GM20000 (cell line): ENCODE results near the gene CDC27.
"Not testable (repeated sequence)": the region's sequence is repeated elsewhere in the genome, so short reads cannot be mapped to it uniquely, and the experiment has no call there.

Source experiments
- DNase-seq: peaks from one replicate; pipeline ENCODE4 v3.0.0; 2012; ENCODE audit warnings: low spot score
- TF ChIP-seq, protein P1 (sequence below): IDR thresholded peaks from 2 replicates; pipeline ENCODE4 v1.5.1; 2012; ENCODE audit warnings: mild to moderate bottlenecking, control low read depth; ENCODE audit errors: extremely low read depth, missing control alignments

The CDC27 gene

DNA sequence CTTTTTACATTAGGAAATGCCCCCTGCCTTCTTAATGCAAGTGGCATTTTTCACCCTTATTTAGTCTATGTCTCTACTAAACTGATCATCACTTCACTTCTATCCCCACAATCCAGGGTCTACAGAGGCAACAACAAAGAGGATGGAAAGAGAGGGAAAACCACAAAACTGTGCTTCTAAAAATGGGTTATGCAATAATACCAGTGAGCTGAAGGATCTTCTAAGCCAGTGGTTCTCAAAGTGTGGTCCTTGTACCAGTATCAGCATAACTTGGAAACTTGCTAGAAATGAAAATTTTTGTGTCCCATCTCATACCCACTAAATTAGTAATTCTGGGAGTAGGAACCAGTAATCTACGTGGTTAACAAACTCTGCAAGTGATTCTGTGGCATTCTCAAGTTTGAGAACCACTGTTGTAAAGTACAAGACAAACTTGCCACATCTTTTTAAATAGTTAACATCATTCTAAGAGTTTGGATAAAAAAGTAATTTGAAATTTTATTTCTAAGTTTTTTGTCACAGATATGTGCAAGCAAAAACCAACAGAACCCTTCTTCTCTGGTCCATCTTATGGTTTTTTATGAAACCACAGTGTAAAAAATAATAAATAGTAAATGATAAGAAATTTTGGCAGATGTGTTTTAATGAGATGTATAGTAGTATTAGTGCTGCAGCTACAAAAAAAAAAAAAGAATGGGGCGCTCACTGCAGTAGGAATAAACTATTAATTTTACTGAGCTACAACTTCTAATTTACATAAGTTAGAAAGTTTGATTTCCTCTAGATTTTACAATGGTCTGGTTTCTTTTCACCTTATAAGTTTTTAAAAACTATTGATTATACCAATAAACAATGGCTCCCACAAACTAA lies 16.2 kb downstream of the CDC27 start:
- TF ChIP-seq, protein P1, sequence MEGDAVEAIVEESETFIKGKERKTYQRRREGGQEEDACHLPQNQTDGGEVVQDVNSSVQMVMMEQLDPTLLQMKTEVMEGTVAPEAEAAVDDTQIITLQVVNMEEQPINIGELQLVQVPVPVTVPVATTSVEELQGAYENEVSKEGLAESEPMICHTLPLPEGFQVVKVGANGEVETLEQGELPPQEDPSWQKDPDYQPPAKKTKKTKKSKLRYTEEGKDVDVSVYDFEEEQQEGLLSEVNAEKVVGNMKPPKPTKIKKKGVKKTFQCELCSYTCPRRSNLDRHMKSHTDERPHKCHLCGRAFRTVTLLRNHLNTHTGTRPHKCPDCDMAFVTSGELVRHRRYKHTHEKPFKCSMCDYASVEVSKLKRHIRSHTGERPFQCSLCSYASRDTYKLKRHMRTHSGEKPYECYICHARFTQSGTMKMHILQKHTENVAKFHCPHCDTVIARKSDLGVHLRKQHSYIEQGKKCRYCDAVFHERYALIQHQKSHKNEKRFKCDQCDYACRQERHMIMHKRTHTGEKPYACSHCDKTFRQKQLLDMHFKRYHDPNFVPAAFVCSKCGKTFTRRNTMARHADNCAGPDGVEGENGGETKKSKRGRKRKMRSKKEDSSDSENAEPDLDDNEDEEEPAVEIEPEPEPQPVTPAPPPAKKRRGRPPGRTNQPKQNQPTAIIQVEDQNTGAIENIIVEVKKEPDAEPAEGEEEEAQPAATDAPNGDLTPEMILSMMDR, result no peak
- DNase-seq, result no peak

DNA sequence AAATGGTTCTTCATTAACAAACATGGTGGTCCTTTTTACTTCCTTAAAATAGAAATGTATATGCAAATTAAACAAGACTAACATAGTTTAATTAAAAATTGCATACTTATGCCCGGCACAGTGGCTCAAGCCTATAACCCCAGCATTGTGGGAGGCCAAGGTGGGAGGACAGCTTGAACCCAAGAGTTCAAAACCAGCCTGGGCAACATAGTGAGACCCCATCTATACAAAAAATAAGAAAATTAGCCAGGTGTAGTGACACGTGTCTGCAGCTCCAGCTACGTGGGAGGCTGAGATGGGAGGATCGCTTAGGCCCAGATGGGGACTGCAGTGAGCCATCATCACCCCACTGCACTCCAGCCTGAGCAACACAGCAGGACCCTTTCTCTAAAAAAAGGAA lies 18.4 kb downstream of the CDC27 start:
- TF ChIP-seq, protein P1, result no peak
- DNase-seq, result no peak

DNA sequence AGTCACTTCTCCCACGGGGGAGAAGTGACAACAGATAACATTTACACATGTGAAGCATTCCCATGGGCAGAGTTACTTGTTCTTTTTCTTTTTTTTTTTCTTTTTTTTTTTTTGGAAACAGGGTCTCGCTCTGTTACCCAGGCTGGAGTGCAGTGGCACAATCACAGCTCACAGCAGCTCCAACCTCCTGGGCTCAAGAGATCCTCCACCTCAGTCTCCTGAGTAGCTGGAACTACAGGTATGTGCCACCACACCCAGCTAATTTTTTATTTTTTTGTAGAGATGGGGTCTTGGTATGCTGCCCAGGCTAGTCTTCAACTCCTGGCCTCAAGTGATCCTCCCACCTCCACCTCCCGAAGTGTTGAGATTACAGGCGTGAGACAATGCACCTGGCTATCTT lies 20.2 kb downstream of the CDC27 start:
- not testable (repeated sequence) for DNase-seq

DNA sequence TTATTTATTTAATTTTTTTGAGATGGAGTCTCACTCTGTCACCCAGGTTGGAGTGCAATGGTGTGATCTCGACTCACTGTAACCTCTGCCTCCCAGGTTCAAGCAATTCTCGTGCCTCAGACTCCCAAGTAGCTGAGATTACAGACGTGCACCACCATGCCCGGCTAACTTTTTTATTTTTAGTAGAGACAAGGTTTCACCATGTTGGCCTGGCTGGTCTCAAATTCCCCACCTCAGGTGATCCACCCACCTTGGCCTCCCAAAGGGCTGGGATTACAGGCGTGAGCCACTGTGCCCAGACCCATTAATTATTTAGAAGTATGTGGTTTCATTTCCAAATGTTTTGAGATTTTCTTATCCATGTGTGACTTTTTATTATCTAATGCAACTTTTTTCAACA lies 22.2 kb downstream of the CDC27 start:
- DNase-seq, result not testable (repeated sequence)

DNA sequence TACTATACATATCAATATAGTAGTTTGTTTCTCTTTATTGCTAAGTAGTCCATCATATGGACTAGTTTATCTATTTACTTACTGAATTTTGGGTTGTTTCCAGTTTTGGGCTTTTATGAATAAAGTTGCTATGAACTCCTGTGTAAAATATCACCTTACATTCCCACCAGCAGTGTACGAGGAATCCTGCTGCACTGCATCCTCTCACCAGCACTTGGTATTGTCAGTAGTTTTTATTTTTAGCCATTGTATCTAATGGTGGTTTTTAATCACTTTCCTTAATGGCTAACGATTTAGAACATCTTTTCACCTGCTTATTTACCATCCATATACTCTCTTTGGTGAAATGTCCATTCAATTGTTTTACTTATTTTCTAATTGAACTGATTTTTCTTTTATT lies 24.0 kb downstream of the CDC27 start:
- no peak for DNase-seq
- TF ChIP-seq, protein P1, result no peak

DNA sequence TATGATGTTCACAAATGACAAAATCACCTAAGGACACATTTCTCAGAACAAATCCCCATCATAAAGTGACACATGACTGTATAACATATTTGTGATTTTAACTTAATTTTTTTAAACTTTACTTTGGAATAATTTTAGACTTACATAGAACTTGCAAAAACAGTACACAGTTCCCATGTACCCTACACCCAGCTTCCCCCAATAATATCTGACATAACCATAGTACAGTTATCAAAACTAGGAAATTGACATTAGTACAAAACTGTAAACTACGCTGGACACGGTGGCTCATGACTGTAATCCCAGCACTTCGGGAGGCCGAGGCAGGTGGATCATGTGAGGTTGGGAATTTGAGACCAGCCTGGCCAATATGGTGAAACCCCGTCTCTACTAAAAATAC lies 24.8 kb downstream of the CDC27 start:
- TF ChIP-seq, protein P1, result no peak
- DNase-seq, result no peak

DNA sequence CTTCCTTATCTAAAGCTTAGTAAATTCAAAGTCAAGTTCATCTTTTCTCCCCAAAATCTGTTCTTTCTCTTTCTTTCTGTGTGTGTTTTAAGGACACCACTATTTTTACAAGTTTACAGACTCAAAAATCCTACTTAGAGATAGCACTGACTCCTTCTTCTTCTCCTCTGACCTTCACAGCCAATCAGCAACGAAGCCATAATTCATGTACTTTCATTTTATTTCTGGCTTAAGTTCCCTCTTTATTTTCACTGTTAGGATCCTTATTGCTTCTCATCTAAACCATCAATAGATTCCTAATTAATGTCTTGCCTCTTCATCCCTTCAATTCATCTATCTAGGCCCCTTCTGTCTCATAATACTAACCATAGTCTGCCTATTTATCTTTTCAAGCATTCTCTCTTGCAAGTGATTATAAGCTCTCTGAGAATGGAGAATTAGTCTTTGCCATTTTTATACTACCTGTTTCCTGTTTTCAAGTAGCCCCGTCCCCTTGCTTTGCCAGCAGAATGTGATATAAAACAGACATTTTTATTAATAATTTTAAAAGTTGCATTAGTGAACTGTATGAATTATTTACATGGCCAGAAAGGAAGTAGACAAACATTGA lies 27.0 kb downstream of the CDC27 start:
- TF ChIP-seq, protein P1, result no peak
- DNase-seq, result no peak

DNA sequence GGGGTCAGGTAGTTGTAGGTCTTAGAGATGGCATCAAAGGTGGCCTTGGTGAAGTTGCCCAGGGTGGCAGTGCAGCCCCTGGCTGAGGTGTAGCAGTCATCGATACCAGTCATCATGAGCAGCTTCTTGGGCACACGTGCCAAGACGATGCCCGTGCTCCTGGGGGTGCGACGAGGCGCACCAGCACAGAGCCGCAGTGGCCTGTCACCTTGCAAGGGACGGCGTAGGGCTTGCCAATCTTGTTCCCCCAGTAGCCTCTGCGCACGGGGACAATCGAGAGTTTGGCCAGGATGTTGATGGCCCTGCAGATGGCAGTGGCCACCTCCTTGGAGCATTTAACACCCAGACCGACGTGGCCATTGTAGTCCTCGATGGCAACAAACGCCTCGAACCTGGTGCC lies 29.8 kb downstream of the CDC27 start:
- DNase-seq, result no peak
- TF ChIP-seq, protein P1, result no peak
